SK-N-SH treated with all-trans-retinoic acid at 6 μM for 48 hours (cell line): ENCODE data around the gene MAN1A1.

Experiments used
- ATAC-seq: fragments of 200-7000 bp; cut with Tn5 transposase; 3 replicates; pipeline ENCODE4 v1.9.1; 2020; ENCODE audit warnings: mild to moderate bottlenecking, moderate library complexity
- ARNTL ChIP-seq: fragments of 450-650 bp; formaldehyde crosslinking; IDR thresholded peaks from 2 replicates; pipeline ENCODE4 v1.5.0; 2020; ENCODE audit warnings: low read depth, mild to moderate bottlenecking, moderate library complexity, borderline replicate concordance
- BACH2 ChIP-seq: fragments of 250-450 bp; sonication (Bioruptor Pico); IDR thresholded peaks from 2 replicates; pipeline ENCODE4 v1.9.0; 2021; ENCODE audit warnings: mild to moderate bottlenecking, borderline replicate concordance
- CREB5 ChIP-seq: fragments of 250-450 bp; sonication (Bioruptor Pico); IDR thresholded peaks from 2 replicates; pipeline ENCODE4 v1.5.1; 2020; ENCODE audit warnings: low read depth, mild to moderate bottlenecking, moderate library complexity
- CSDC2 ChIP-seq: fragments of 250-450 bp; sonication (Bioruptor Pico); IDR thresholded peaks from 2 replicates; pipeline ENCODE4 v1.5.0; 2020; ENCODE audit warnings: mild to moderate bottlenecking, moderate library complexity
- ESRRG ChIP-seq: fragments of 250-450 bp; sonication (Bioruptor Pico); IDR thresholded peaks from 2 replicates; pipeline ENCODE4 v1.6.1; 2021; ENCODE audit warnings: mild to moderate bottlenecking
- GLIS3 ChIP-seq: fragments of 250-450 bp; sonication (Bioruptor Pico); IDR thresholded peaks from 2 replicates; pipeline ENCODE4 v1.5.0; 2020; ENCODE audit warnings: mild to moderate bottlenecking, moderate library complexity
- ISL1 ChIP-seq: fragments of 250-450 bp; sonication (Bioruptor Pico); IDR thresholded peaks from 2 replicates; pipeline ENCODE4 v2.1.2; 2022; ENCODE audit warnings: mild to moderate bottlenecking, moderate library complexity
- OSR1 ChIP-seq: fragments of 250-450 bp; sonication (Bioruptor Pico); IDR thresholded peaks from 2 replicates; pipeline ENCODE4 v1.8.0; 2022; ENCODE audit warnings: moderate library complexity, mild to moderate bottlenecking, inconsistent platforms
- PPARA ChIP-seq: fragments of 250-450 bp; sonication (Bioruptor Pico); IDR thresholded peaks from 2 replicates; pipeline ENCODE4 v1.5.0; 2020; ENCODE audit warnings: mild to moderate bottlenecking, borderline replicate concordance
- RARB ChIP-seq: fragments of 250-450 bp; sonication (Bioruptor Pico); IDR thresholded peaks from 2 replicates; pipeline ENCODE4 v1.8.0; 2021; ENCODE audit warnings: mild to moderate bottlenecking, moderate library complexity
- SNAI2 ChIP-seq: fragments of 250-450 bp; sonication (Bioruptor Pico); IDR thresholded peaks from 2 replicates; pipeline ENCODE4 v1.5.0; 2020; ENCODE audit warnings: mild to moderate bottlenecking, moderate library complexity
- TCF4 ChIP-seq: fragments of 250-450 bp; sonication (Bioruptor Pico); IDR thresholded peaks from 2 replicates; pipeline ENCODE4 v1.8.0; 2021; ENCODE audit warnings: mild to moderate bottlenecking, moderate library complexity, borderline replicate concordance
- TOX ChIP-seq: fragments of 250-450 bp; sonication (Bioruptor Pico); IDR thresholded peaks from 2 replicates; pipeline ENCODE4 v1.8.0; 2021; ENCODE audit warnings: mild to moderate bottlenecking, moderate library complexity, borderline replicate concordance
- ZFP3 ChIP-seq: fragments of 250-450 bp; sonication (Bioruptor Pico); IDR thresholded peaks from 2 replicates; pipeline ENCODE4 v1.5.0; 2020; ENCODE audit warnings: mild to moderate bottlenecking, moderate library complexity
- ZFP30 ChIP-seq: fragments of 450-650 bp; formaldehyde crosslinking; IDR thresholded peaks from 2 replicates; pipeline ENCODE4 v1.5.0; 2022; ENCODE audit warnings: mild to moderate bottlenecking, moderate library complexity
- ZNF70 ChIP-seq: fragments of 450-650 bp; formaldehyde crosslinking; IDR thresholded peaks from 2 replicates; pipeline ENCODE4 v1.5.0; 2020; ENCODE audit warnings: mild to moderate bottlenecking, moderate library complexity
- ZNF8 ChIP-seq: fragments of 450-650 bp; formaldehyde crosslinking; IDR thresholded peaks from 2 replicates; pipeline ENCODE4 v1.5.0; 2020; ENCODE audit warnings: mild to moderate bottlenecking, moderate library complexity
- TF ChIP-seq, protein P1 (sequence below): fragments of 250-450 bp; sonication (Bioruptor Pico); IDR thresholded peaks from 2 replicates; pipeline ENCODE4 v1.5.1; 2021; ENCODE audit warnings: mild to moderate bottlenecking, moderate library complexity
- TF ChIP-seq, protein P2 (sequence below): fragments of 250-450 bp; sonication (Bioruptor Pico); IDR thresholded peaks from 2 replicates; pipeline ENCODE4 v1.8.0; 2021; ENCODE audit warnings: low read depth, mild to moderate bottlenecking, moderate library complexity, borderline replicate concordance
- TF ChIP-seq, protein P3 (sequence below): fragments of 250-450 bp; sonication (Bioruptor Pico); IDR thresholded peaks from 2 replicates; pipeline ENCODE4 v1.8.0; 2020; ENCODE audit warnings: mild to moderate bottlenecking, moderate library complexity, borderline replicate concordance
- TF ChIP-seq, protein P4 (sequence below): fragments of 250-450 bp; sonication (Bioruptor Pico); IDR thresholded peaks from 2 replicates; pipeline ENCODE4 v1.5.0; 2020; ENCODE audit warnings: mild to moderate bottlenecking, moderate library complexity

The MAN1A1 gene

DNA sequence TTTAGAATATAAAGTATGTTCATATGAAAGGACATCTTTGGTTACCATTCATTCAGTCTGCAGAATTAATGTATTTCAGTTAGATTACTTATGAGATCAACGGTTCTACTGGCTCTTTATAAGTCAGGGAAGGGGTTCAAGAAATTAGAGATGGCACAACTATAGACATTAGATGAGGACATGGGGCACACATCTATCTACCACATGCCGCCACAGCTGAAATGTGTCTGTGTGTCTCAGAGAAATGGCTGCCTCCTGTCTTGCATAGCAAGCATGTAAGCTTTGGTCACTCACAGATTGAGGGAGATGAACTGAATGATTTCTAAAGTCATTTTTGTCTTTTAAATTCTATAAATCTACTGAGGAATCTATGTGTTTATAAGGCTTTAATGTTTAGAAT is 142.2 kb downstream of the MAN1A1 start (continued):
- TF ChIP-seq GLIS3 (CRISPR knock-in tag) (no peak), CSDC2 (CRISPR knock-in tag) (no peak), ZFP3 (CRISPR knock-in tag) (no peak), ZFP30 (no peak), SNAI2 (CRISPR knock-in tag) (no peak), ARNTL (CRISPR knock-in tag) (no peak), BACH2 (CRISPR knock-in tag) (no peak), PPARA (CRISPR knock-in tag) (no peak), TCF4 (CRISPR knock-in tag) (no peak)
- TF ChIP-seq, protein P1, sequence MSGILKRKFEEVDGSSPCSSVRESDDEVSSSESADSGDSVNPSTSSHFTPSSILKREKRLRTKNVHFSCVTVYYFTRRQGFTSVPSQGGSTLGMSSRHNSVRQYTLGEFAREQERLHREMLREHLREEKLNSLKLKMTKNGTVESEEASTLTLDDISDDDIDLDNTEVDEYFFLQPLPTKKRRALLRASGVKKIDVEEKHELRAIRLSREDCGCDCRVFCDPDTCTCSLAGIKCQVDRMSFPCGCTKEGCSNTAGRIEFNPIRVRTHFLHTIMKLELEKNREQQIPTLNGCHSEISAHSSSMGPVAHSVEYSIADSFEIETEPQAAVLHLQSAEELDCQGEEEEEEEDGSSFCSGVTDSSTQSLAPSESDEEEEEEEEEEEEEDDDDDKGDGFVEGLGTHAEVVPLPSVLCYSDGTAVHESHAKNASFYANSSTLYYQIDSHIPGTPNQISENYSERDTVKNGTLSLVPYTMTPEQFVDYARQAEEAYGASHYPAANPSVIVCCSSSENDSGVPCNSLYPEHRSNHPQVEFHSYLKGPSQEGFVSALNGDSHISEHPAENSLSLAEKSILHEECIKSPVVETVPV (CRISPR knock-in tag) = no peak

- no peak for TF ChIP-seq ZNF70
- no peak for TF ChIP-seq PPARA (CRISPR knock-in tag)
- TF ChIP-seq, protein P1 (CRISPR knock-in tag) = no peak
- TF ChIP-seq ZFP3 (CRISPR knock-in tag) = no peak
- no peak for TF ChIP-seq TOX (CRISPR knock-in tag)
- no peak for TF ChIP-seq OSR1 (CRISPR knock-in tag)
- TF ChIP-seq, protein P2, sequence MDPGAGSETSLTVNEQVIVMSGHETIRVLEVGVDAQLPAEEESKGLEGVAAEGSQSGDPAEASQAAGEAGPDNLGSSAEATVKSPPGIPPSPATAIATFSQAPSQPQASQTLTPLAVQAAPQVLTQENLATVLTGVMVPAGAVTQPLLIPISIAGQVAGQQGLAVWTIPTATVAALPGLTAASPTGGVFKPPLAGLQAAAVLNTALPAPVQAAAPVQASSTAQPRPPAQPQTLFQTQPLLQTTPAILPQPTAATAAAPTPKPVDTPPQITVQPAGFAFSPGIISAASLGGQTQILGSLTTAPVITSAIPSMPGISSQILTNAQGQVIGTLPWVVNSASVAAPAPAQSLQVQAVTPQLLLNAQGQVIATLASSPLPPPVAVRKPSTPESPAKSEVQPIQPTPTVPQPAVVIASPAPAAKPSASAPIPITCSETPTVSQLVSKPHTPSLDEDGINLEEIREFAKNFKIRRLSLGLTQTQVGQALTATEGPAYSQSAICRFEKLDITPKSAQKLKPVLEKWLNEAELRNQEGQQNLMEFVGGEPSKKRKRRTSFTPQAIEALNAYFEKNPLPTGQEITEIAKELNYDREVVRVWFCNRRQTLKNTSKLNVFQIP (CRISPR knock-in tag) = no peak
- TF ChIP-seq ZFP30 = no peak
- TF ChIP-seq ARNTL (CRISPR knock-in tag) = no peak
- TF ChIP-seq, protein P3, sequence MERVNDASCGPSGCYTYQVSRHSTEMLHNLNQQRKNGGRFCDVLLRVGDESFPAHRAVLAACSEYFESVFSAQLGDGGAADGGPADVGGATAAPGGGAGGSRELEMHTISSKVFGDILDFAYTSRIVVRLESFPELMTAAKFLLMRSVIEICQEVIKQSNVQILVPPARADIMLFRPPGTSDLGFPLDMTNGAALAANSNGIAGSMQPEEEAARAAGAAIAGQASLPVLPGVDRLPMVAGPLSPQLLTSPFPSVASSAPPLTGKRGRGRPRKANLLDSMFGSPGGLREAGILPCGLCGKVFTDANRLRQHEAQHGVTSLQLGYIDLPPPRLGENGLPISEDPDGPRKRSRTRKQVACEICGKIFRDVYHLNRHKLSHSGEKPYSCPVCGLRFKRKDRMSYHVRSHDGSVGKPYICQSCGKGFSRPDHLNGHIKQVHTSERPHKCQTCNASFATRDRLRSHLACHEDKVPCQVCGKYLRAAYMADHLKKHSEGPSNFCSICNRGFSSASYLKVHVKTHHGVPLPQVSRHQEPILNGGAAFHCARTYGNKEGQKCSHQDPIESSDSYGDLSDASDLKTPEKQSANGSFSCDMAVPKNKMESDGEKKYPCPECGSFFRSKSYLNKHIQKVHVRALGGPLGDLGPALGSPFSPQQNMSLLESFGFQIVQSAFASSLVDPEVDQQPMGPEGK (CRISPR knock-in tag) = no peak
- TF ChIP-seq ISL1 (CRISPR knock-in tag) = no peak
- no peak for TF ChIP-seq SNAI2 (CRISPR knock-in tag)
- TF ChIP-seq ZNF8 (CRISPR knock-in tag) = no peak
- TF ChIP-seq ESRRG (CRISPR knock-in tag) = no peak
- no peak for TF ChIP-seq GLIS3 (CRISPR knock-in tag)
- no peak for ATAC-seq
These were observed 143.5 kb downstream of the MAN1A1 start for GRCh38 chr6:119205911-119206618.

GRCh38 chr6:119204719-119205118 is 144.8 kb downstream of the MAN1A1 start:
- ATAC-seq = no peak
- TF ChIP-seq, protein P3 (CRISPR knock-in tag) = no peak
- TF ChIP-seq PPARA (CRISPR knock-in tag) = no peak
- no peak for TF ChIP-seq CSDC2 (CRISPR knock-in tag)
- no peak for TF ChIP-seq ZFP30
- TF ChIP-seq ARNTL (CRISPR knock-in tag) = no peak
- TF ChIP-seq, protein P2 (CRISPR knock-in tag) = no peak
- TF ChIP-seq ZFP3 (CRISPR knock-in tag) = no peak
- no peak for TF ChIP-seq ZNF70
- TF ChIP-seq ZNF8 (CRISPR knock-in tag) = no peak
- TF ChIP-seq RARB = no peak
- TF ChIP-seq CREB5 (CRISPR knock-in tag) = no peak
- no peak for TF ChIP-seq SNAI2 (CRISPR knock-in tag)
- TF ChIP-seq, protein P4, sequence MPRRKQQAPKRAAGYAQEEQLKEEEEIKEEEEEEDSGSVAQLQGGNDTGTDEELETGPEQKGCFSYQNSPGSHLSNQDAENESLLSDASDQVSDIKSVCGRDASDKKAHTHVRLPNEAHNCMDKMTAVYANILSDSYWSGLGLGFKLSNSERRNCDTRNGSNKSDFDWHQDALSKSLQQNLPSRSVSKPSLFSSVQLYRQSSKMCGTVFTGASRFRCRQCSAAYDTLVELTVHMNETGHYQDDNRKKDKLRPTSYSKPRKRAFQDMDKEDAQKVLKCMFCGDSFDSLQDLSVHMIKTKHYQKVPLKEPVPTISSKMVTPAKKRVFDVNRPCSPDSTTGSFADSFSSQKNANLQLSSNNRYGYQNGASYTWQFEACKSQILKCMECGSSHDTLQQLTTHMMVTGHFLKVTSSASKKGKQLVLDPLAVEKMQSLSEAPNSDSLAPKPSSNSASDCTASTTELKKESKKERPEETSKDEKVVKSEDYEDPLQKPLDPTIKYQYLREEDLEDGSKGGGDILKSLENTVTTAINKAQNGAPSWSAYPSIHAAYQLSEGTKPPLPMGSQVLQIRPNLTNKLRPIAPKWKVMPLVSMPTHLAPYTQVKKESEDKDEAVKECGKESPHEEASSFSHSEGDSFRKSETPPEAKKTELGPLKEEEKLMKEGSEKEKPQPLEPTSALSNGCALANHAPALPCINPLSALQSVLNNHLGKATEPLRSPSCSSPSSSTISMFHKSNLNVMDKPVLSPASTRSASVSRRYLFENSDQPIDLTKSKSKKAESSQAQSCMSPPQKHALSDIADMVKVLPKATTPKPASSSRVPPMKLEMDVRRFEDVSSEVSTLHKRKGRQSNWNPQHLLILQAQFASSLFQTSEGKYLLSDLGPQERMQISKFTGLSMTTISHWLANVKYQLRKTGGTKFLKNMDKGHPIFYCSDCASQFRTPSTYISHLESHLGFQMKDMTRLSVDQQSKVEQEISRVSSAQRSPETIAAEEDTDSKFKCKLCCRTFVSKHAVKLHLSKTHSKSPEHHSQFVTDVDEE (CRISPR knock-in tag) = no peak
- TF ChIP-seq ESRRG (CRISPR knock-in tag) = no peak
- TF ChIP-seq OSR1 (CRISPR knock-in tag) = no peak
